ENCODE results near the gene B4GALNT1.
A peak's percentile ranks its signal among the peaks of the same experiment; 100 is the strongest.

The B4GALNT1 gene

GRCh38 chr12:57609781-57610553 lies 23.0 kb downstream of the B4GALNT1 start:
- DNase-seq: no peak

- DNase-seq: peak in 1 of 56 donors; percentile 34
Measured at GRCh38 chr12:57609101-57609780, 23.8 kb downstream of the B4GALNT1 start.

GRCh38 chr12:57607958-57608663 lies 24.9 kb downstream of the B4GALNT1 start:
- no peak for DNase-seq

- DNase-seq: no peak
Measured at GRCh38 chr12:57606821-57607220, 26.2 kb downstream of the B4GALNT1 start.

GRCh38 chr12:57606399-57606798 lies 26.6 kb downstream of the B4GALNT1 start:
- DNase-seq: no peak

GRCh38 chr12:57605811-57606311 lies 27.1 kb downstream of the B4GALNT1 start:
- no peak for DNase-seq

- peak in 24 of 56 donors; percentile 14 to 70 (median 36) for DNase-seq
Measured at GRCh38 chr12:57604992-57605810, 27.8 kb downstream of the B4GALNT1 start.

GRCh38 chr12:57604454-57604991 lies 28.5 kb downstream of the B4GALNT1 start, which contains the start of gene DTX3:
TSS of gene DTX3 (plus strand) at chr12:57604824. CDS start at chr12:57606518, 1,694 bp downstream.
- DNase-seq: peak in 54 of 56 donors; percentile 33 to 86 (median 66)

- peak in 35 of 56 donors; percentile 11 to 72 (median 39) for DNase-seq
Measured at GRCh38 chr12:57603815-57604453, 29.1 kb downstream of the B4GALNT1 start.

GRCh38 chr12:57603324-57603723 lies 29.7 kb downstream of the B4GALNT1 start:
- no peak for DNase-seq

GRCh38 chr12:57602544-57602943 lies 30.5 kb downstream of the B4GALNT1 start:
- DNase-seq: no peak

- no peak for DNase-seq
Measured at GRCh38 chr12:57600395-57600794, 32.6 kb downstream of the B4GALNT1 start.

- DNase-seq: peak in 5 of 56 donors; percentile 4 to 16 (median 14)
Measured at GRCh38 chr12:57593187-57593586, 39.8 kb downstream of the B4GALNT1 start.

GRCh38 chr12:57592551-57593165 lies 40.3 kb downstream of the B4GALNT1 start:
- peak in 6 of 56 donors; percentile 4 to 48 (median 22) for DNase-seq

- no peak for DNase-seq
Measured at GRCh38 chr12:57591782-57592325, 41.1 kb downstream of the B4GALNT1 start.

- peak in 51 of 56 donors; percentile 26 to 86 (median 64) for DNase-seq
Measured at GRCh38 chr12:57590864-57591781, 41.9 kb downstream of the B4GALNT1 start, which contains the start of gene PIP4K2C. TSS of gene PIP4K2C (plus strand) at chr12:57591192. CDS start at chr12:57591290, 98 bp downstream.

GRCh38 chr12:57590479-57590863 lies 42.5 kb downstream of the B4GALNT1 start:
- no peak for DNase-seq
